NCI-H146 treated with DMSO at 0.1 percent for 48 hours (cell line): ENCODE measurements around the gene BTG4.

Experiments
- DNase-seq: peaks from one replicate; lab custom pipeline; 2025; ENCODE audit not compliant: unreplicated experiment; lab: John Stamatoyannopoulos, UW

BTG4 gene

DNA sequence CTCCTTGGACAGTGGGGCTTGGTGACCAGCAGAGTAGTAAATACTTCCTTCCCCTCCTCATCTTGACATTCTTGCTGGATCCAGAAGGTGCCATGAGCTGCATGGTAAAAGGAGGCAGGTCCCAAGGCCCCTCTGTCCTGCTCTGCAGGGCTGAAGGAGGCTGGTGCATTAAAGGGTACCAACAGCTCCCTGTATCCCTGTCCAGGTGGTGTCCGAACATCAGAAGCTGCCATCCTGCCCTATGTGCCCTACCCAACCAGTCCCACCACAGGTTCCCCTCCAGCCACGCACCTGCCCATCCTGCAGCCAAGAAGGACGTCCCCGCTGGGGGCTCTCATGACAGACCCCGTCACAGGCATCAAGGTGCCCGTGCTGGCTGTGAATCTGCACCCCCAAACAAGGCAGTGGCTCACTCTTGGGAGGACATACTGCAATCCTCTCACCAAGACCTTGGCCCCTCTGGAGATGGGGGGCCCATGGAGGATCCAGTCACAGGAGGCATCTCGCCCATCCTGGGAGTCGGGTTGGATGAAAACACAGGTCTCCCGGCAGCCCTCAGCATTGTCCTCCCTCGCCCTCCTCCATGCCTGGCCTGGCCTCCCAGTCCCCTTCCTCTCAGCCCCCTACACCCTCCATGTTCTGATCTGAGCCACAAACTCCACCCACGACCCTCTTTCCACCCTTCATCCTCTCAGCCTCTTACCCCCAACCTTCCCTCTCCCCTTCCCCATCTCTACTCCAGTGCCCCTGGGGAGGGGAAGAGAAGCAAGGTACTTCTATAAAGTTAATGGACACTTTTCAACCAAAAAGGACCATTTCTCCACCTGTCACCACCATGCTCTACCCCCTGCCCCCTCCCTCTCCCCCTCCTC lies 55.1 kb downstream of the BTG4 start:
- no peak for DNase-seq

- DNase-seq: no peak
These were observed 55.9 kb downstream of the BTG4 start for GRCh38 chr11:111456086-111456858.

GRCh38 chr11:111455291-111456085 lies 56.7 kb downstream of the BTG4 start:
- peak; percentile 23 for DNase-seq

GRCh38 chr11:111454561-111455192 lies 57.5 kb downstream of the BTG4 start:
- DNase-seq: peak; percentile 24

GRCh38 chr11:111452817-111453552 lies 59.2 kb downstream of the BTG4 start:
- DNase-seq: no peak

DNA sequence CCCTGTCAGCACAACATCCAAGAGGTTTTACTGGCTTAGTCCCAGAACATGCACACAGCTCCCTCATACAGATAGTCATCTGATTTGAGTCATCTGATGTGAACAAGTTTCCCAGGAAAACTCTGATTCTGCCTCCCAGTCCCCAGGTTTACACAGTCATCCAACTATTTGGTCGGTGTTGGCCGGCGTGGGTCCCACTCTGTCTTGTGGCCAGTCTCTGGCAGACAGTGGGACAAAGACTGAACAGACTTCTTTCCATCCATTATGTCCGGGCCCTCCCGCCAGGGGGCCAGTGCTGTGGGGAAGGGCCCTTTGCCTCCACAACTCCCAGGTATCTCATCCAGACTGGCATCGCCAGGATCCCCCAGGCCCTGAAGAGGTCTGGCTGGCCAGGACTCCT lies 60.0 kb downstream of the BTG4 start:
- DNase-seq: no peak

DNA sequence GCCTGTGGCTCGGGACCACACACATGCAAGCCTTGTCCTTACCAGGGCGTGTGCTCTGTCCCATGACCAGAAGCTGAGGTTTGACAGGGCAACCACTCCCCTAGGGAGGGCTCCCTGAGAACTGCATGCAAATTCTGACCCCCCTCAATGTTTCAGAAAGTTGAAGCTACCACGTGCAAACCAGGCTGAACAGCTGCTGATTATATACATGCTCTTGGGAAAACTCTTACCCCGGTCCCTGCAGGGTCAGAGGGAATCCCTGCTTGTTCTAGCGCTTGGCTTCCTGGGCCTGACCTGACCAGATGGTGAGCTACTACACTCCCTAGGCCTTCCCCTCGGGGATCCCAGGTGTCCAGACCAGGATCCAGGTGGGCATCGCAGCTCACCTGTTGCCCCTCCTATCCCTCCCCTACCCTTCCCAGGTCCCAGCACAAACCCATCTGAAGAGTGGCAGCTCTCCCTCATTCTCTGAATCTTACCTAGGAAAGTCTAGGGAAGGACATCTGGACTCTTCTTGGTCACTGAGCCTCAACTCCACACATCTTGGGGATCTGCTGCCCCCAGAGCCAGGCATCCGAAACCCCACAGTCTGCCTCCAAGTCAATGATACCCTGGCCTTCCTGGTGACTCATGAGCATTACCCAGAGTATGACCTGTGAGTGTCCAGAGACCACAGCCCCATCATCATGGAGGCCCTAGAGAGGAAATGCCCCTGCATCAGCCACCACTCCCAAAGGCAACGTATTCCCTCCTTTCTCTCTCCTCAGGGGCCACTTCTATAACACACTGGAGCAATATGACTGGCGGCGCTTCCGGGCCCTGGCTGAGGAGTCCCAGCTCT lies 61.5 kb downstream of the BTG4 start:
- no peak for DNase-seq

- DNase-seq: no peak
These were observed 62.3 kb downstream of the BTG4 start for GRCh38 chr11:111449696-111450479.

GRCh38 chr11:111448831-111449557 lies 63.2 kb downstream of the BTG4 start:
- DNase-seq: no peak

DNA sequence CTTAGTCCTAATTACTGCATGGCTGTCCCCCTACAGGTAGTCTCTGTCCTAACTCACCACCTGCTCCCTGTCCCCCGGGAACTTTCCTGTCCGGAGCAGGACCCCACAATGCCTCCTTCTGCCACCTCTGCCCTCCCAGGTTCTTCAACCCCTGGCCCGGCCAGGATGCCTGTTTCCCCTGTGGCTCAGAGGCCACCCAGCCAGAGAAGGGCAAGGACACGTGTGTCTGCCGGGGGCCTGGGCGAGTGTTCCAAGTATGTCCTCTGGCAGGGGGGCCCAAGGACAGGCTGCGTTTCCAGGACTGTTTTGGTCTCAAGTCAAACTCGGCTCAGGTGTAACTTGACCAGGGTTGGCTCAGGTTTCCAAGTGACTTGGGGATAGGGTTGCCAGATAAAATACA lies 63.8 kb downstream of the BTG4 start:
- no peak for DNase-seq

- no peak for DNase-seq
These were observed 64.3 kb downstream of the BTG4 start for GRCh38 chr11:111447931-111448330.

- no peak for DNase-seq
These were observed 65.1 kb downstream of the BTG4 start for GRCh38 chr11:111447112-111447471.

GRCh38 chr11:111446404-111447111 lies 65.6 kb downstream of the BTG4 start:
- peak; percentile 92 for DNase-seq

DNA sequence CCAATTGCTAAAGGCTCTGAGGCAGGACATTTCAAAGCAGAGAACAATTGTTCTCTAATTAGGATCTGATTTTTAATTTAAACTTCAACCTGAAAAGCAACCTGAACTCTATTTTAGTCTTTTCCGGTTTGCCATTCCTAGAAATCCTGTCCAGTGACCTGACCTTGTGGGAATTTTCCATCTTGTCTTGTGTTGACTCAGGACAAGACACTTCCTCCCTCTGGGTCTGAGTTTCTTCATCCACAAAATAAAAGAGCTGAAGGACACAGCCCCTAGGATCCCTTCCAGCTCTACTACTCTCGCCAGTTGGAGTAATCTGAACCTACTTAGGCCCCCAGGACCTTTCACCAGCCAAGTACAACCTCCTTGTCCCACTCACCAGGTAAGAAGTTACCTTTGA lies 66.6 kb downstream of the BTG4 start:
- DNase-seq: no peak
